Measurements from ENCODE around the gene OR6B2. TPM values are rescaled to one million over a fixed set of nuclear protein-coding genes. Genes with fewer than 3 reads are reported as not detected.

OR6B2 gene
- total RNA-seq = not detected

GRCh38 chr2:240030379-240031094 is at the start of gene OR6B2:
TSS of gene OR6B2 (minus strand) at chr2:240030429. CDS start at chr2:240030429, 0 bp downstream.
- Mint-ChIP-seq H3K27me3 (peaks cover 22% of the 10 kb centered on the region), H3K9me3 (no peaks in the 10 kb centered on the region), H3K36me3 (no peaks in the 10 kb centered on the region), H3K4me3 (no peak within 1 kb of the TSS), H3K4me1 (no peaks in the 10 kb centered on the region), H3K27ac (no peak within 1 kb of the TSS)
- DNase-seq (no peak), ATAC-seq (ENCODE audit: low read depth) (no peak)
- POLR2A ChIA-PET = no interaction called here

DNA sequence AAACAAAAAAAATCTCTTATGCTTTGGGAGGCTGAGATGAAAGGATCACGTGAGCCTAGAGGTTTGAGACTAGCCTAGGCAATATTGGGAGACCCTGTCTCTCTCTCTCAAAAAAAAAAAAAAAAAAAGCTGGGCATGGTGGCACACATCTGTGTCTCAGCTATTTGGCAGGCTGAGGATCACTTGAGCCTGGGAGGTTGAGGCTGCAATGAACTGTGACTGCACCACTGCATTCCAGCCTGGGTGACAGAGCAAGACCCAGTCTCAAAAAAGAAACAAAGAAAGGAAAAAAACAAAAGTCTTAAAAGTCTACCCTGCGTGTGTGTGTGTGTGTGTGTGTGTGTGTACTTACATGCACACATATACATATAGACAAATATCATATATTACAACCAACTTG is 48.4 kb upstream of the OR6B2 start:
- POLR2A ChIA-PET = no interaction called here
- H3K4me1 Mint-ChIP-seq = no peaks in the 10 kb centered on the region
- no peak overlapping the region for H3K4me3 Mint-ChIP-seq
- no peak for ATAC-seq (ENCODE audit: low read depth)
- no peak overlapping the region for H3K27ac Mint-ChIP-seq
- peaks cover 12% of the 10 kb centered on the region for H3K27me3 Mint-ChIP-seq
- H3K36me3 Mint-ChIP-seq = no peaks in the 10 kb centered on the region
- DNase-seq = no peak
- peaks cover 3% of the 10 kb centered on the region for H3K9me3 Mint-ChIP-seq

DNA sequence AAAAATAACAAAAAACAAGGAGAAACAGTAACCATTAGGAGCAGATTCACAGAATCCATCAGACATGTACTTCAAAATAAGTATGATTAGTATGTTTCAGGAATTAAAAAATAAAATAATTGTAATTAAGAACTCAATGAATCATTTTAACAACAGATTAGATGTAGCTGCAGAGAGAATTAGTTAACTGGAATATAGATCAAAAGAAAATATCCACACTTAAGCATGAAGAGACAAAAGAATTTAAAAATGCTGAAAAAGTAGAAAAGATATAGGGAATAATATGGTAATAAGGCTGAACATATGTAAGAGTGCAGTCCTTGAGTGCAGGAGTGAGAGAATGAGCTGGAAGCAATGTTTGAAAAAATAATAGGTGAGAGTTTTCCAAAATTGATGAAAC is 47.2 kb upstream of the OR6B2 start:
- Mint-ChIP-seq H3K27me3 (peaks cover 5% of the 10 kb centered on the region), H3K36me3 (no peaks in the 10 kb centered on the region), H3K27ac (no peak overlapping the region), H3K4me3 (no peak overlapping the region), H3K4me1 (no peaks in the 10 kb centered on the region), H3K9me3 (peaks cover 3% of the 10 kb centered on the region)
- no peak for DNase-seq
- no peak for ATAC-seq (ENCODE audit: low read depth)
- POLR2A ChIA-PET = no interaction called here

DNA sequence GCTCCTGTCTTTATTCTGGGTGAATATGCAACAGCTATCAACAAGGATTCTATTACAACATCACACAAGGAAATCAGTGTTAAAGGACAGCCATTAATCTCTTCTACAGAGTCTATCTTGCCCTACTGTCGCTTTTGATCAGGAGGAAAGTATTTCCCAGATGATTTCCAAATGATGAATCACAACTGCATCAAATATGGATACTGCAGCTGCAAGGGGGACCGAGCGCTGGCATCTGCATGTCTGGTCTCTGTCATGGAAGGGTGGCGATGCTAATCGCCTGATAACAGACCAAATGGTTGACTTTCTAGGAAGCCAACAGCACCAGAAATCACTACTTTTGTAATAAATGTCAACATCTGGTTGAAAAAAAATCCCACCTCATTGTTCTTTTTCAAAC is 44.3 kb upstream of the OR6B2 start:
- POLR2A ChIA-PET = no interaction called here
- H3K4me1 Mint-ChIP-seq = no peaks in the 10 kb centered on the region
- peaks cover 3% of the 10 kb centered on the region for H3K9me3 Mint-ChIP-seq
- ATAC-seq (ENCODE audit: low read depth) = no peak
- no peak for DNase-seq
- H3K36me3 Mint-ChIP-seq = no peaks in the 10 kb centered on the region
- no peak overlapping the region for H3K4me3 Mint-ChIP-seq
- peaks cover 3% of the 10 kb centered on the region for H3K27me3 Mint-ChIP-seq
- no peak overlapping the region for H3K27ac Mint-ChIP-seq

DNA sequence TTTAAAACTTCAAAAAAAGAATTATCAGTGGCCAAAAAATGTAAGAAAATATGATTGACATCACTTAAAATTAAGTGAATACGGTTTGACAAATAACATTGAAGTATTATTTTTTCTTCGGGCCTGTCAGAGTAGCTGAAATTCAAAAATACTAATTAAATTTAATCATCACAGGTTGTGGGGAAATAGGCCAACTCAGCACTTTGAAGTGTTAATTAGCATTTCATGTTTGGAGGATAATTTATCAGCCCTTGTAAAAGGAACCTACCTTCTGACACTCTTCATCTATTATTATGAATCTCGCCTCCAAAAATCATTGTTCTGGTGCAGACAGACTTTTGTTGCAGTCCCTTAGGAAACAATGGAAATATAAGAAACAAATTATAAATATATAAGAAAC is 40.7 kb upstream of the OR6B2 start:
- H3K27me3 Mint-ChIP-seq = peaks cover 17% of the 10 kb centered on the region
- no peak for DNase-seq
- POLR2A ChIA-PET = no interaction called here
- H3K4me3 Mint-ChIP-seq = no peak overlapping the region
- H3K27ac Mint-ChIP-seq = no peak overlapping the region
- H3K4me1 Mint-ChIP-seq = no peaks in the 10 kb centered on the region
- no peaks in the 10 kb centered on the region for H3K9me3 Mint-ChIP-seq
- ATAC-seq (ENCODE audit: low read depth) = no peak
- no peaks in the 10 kb centered on the region for H3K36me3 Mint-ChIP-seq

- H3K4me1 Mint-ChIP-seq = no peaks in the 10 kb centered on the region
- H3K27me3 Mint-ChIP-seq = peaks cover 23% of the 10 kb centered on the region
- no peaks in the 10 kb centered on the region for H3K36me3 Mint-ChIP-seq
- DNase-seq = no peak
- no peak for ATAC-seq (ENCODE audit: low read depth)
- H3K9me3 Mint-ChIP-seq = no peaks in the 10 kb centered on the region
- POLR2A ChIA-PET = no interaction called here
- H3K4me3 Mint-ChIP-seq = no peak overlapping the region
- no peak overlapping the region for H3K27ac Mint-ChIP-seq
These were observed 39.6 kb upstream of the OR6B2 start for GRCh38 chr2:240069829-240070228.

DNA sequence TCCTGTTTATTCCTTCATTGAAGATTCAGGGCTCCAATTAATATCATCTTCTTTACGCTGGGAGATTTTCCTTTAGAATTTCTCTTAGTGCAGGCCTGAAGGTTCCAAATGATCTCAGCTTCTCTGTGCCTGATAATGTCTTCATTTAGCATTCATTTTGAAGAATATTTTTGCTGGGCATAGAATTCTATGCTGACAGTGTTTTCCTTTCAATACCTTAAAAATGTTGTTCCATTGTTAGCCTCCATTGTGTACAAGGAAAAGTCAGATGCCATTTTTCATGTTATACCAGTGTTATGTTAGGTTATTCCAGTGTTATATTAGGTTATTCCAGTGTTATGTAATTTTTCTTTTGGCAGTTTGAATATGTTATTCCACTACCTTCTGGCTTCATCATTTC is 38.0 kb upstream of the OR6B2 start:
- H3K27me3 Mint-ChIP-seq = peaks cover 30% of the 10 kb centered on the region
- no peaks in the 10 kb centered on the region for H3K9me3 Mint-ChIP-seq
- H3K4me3 Mint-ChIP-seq = no peak overlapping the region
- no peak overlapping the region for H3K27ac Mint-ChIP-seq
- POLR2A ChIA-PET = no interaction called here
- H3K36me3 Mint-ChIP-seq = no peaks in the 10 kb centered on the region
- no peaks in the 10 kb centered on the region for H3K4me1 Mint-ChIP-seq
- DNase-seq = no peak
- ATAC-seq (ENCODE audit: low read depth) = no peak

DNA sequence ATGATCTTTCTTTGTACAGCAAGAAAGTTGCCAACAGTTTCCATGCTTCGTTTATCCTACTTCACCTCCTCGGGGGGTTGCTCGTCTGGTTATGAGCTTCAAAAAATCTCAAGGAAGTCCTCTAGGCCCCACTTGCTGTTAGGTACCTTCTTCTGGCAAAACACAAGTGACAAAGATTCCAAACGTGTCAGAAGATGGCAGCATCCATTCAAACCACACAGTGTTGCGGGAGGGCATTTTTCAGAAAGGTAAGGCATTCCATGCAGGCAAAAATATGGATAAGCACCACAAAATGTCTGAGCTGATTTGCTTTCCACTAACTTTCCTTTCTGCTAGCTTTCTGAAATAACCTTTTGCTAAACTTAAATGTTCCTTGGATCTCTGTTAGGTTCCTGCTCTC is 36.3 kb upstream of the OR6B2 start:
- no peak for ATAC-seq (ENCODE audit: low read depth)
- Mint-ChIP-seq H3K36me3 (no peaks in the 10 kb centered on the region), H3K4me3 (no peak overlapping the region), H3K27me3 (peaks cover 39% of the 10 kb centered on the region), H3K27ac (no peak overlapping the region), H3K4me1 (no peaks in the 10 kb centered on the region), H3K9me3 (no peaks in the 10 kb centered on the region)
- no peak for DNase-seq
- POLR2A ChIA-PET = no interaction called here

DNA sequence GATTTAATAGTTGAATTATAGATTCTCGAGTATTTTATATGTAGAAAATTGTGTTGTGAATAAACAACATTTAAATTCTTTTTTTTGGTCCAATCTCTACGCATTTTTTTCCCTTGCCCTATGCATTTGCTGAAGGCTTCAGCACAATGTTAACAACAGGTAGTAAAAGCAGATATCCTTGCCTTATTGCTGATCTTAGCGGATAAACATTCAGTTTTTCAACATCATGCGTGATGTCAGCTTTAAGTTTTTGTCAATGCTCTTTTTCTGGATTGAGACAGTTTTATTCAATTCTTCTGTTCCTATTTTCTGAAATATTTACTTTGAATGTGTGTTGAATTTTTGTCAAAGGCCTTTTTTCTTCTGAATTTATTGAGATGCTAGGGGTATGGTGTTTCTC is 34.7 kb upstream of the OR6B2 start:
- no peak for DNase-seq
- Mint-ChIP-seq H3K27me3 (peaks cover 39% of the 10 kb centered on the region), H3K9me3 (no peaks in the 10 kb centered on the region), H3K36me3 (no peaks in the 10 kb centered on the region), H3K4me3 (no peak overlapping the region), H3K27ac (no peak overlapping the region), H3K4me1 (no peaks in the 10 kb centered on the region)
- POLR2A ChIA-PET = no interaction called here
- no peak for ATAC-seq (ENCODE audit: low read depth)

DNA sequence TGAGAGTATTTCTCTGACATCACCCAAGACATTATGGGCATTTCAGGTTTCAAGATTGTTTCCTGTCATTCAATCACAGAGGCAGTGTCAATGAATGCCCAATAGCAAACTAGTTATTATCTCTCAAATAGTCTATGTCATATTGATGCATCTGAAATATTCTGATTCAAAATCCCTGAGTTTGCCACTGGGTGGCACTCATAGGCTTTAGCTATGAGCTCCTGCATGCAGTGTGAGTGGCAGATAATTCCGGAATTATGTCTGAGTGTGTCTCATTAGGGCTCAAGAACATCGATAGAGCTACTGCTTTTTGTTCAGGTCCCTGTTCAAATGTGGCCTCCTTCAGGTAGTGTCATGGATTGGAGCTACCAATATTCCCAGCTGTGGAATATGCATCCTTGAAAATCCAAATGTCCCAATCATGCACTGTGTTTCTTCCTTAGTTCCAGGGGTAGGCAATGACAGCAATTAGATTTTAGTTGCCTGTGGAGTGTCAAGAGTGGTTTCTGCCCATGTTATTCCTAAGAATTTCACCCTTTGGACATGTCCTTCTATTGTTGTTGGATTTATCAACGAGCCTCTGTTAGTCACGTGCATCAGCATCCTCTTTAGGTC is 30.9 kb upstream of the OR6B2 start:
- POLR2A ChIA-PET = no interaction called here
- ATAC-seq (ENCODE audit: low read depth) = peak; percentile 61

DNA sequence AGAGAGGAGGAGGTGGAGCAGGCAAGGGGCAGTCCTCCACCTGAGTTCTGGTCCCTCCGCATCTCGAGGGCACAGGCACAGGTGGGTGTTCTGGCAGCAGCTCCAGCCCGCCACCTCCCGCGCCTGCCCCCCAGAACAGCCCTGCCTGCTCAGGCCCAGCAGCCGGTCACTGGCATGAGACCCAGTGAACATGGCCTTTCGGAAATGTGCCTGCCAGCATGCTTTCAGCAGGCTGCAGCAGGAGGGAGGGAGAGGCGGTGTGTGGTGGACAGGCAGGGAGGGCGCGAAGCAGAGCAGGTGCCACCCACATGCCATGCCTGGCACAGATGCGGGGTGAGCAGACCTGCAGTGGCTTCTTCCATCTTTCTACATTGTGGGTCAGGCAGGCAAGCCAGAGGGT is 26.4 kb upstream of the OR6B2 start:
- no peak overlapping the region for H3K4me3 Mint-ChIP-seq
- H3K27ac Mint-ChIP-seq = no peak overlapping the region
- H3K36me3 Mint-ChIP-seq = no peaks in the 10 kb centered on the region
- H3K9me3 Mint-ChIP-seq = no peaks in the 10 kb centered on the region
- H3K27me3 Mint-ChIP-seq = peaks cover 34% of the 10 kb centered on the region
- DNase-seq (no peak), ATAC-seq (ENCODE audit: low read depth) (no peak)
- no peaks in the 10 kb centered on the region for H3K4me1 Mint-ChIP-seq
- POLR2A ChIA-PET = no interaction called here

More for the DNA sequence above, 30.9 kb upstream of the OR6B2 start:
- H3K9me3 Mint-ChIP-seq = no peaks in the 10 kb centered on the region
- no peak overlapping the region for H3K27ac Mint-ChIP-seq
- H3K4me3 Mint-ChIP-seq = no peak overlapping the region
- DNase-seq = no peak
- peaks cover 34% of the 10 kb centered on the region for H3K27me3 Mint-ChIP-seq
- H3K36me3 Mint-ChIP-seq = no peaks in the 10 kb centered on the region
- no peaks in the 10 kb centered on the region for H3K4me1 Mint-ChIP-seq

- POLR2A ChIA-PET = no interaction called here
- peaks cover 38% of the 10 kb centered on the region for H3K27me3 Mint-ChIP-seq
- H3K4me3 Mint-ChIP-seq = no peak overlapping the region
- ATAC-seq (ENCODE audit: low read depth) = no peak
- H3K36me3 Mint-ChIP-seq = no peaks in the 10 kb centered on the region
- no peak for DNase-seq
- no peaks in the 10 kb centered on the region for H3K9me3 Mint-ChIP-seq
- H3K4me1 Mint-ChIP-seq = no peaks in the 10 kb centered on the region
- no peak overlapping the region for H3K27ac Mint-ChIP-seq
These were observed 25.1 kb upstream of the OR6B2 start for GRCh38 chr2:240055177-240055917.

GRCh38 chr2:240053173-240054155 is 23.2 kb upstream of the OR6B2 start, which contains the start of gene OR6B3:
TSS of gene OR6B3 (minus strand) at chr2:240053521.
- no peaks in the 10 kb centered on the region for H3K4me1 Mint-ChIP-seq
- DNase-seq (no peak), ATAC-seq (ENCODE audit: low read depth) (no peak)
- POLR2A ChIA-PET = no interaction called here
- H3K27ac Mint-ChIP-seq = no peak within 1 kb of the TSS
- H3K36me3 Mint-ChIP-seq = no peaks in the 10 kb centered on the region
- H3K27me3 Mint-ChIP-seq = peaks cover 51% of the 10 kb centered on the region
- no peaks in the 10 kb centered on the region for H3K9me3 Mint-ChIP-seq
- no peak within 1 kb of the TSS for H3K4me3 Mint-ChIP-seq

Measured in activated naive CD8-positive, alpha-beta T cell treated with anti-CD3 and anti-CD28 coated beads, Interleukin-2, amount 10 ng/mL, durations not matched to agents 7 days and 5 days (primary cell).